Measurements from ENCODE around the gene SLC17A9. TPM values are rescaled to one million over a fixed set of nuclear protein-coding genes. Genes with fewer than 3 reads are reported as not detected.
A peak's percentile ranks its signal among the peaks of the same experiment; 100 is the strongest.

The SLC17A9 gene
- total and polyA plus RNA-seq, 2 donors (not counting 1 experiment from before 2014, with no cell fraction given): 33.0 to 141 TPM

DNA sequence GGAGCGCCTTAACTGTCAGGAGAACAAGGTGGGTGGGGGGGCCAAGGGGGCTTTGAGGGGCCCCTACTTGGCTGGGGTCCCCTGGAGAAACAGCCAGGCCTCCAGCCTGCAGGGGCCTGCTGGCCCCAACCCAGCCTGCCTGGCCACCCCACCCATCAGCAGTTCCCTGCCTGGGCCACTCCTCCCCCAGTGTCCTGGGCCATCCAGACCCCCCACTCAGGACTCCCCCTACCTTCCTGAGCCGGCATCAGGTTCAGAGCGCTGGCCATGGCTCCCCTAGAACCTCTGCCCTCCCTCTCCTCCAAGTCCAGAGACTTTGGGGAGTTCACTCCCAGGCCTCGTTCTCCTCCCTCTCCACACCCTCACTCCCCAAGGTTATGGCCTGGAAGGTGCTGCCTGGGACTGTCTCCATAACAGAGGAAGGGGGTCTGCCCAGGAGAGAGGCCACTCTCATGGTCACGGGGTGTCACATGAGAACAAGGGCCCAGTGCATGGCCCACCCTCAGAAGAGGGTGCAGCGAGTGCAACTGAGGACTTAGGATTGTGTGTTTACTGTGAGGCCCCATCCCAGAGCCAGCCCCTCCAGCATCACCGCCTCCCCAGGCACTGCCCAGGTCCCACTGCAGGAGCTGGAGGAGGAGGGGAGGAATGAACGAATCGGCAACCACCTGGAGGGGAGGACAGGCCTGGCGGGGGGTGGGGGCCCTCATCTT, 6.0 kb downstream of the SLC17A9 start:
- Histone ChIP-seq H3K36me3 (replicated peaks in 1 of 2; ENCODE audit: control extremely low read depth in 1 of 2, control insufficient read depth in 1 of 2, extremely low read depth in 1 of 2, insufficient read depth in 2 of 2, low read length in 1 of 2) (peaks cover 0 to 41% of the 10 kb centered on the region in 2 experiments), H3K4me3 (ENCODE audit: control extremely low read depth in 1 of 5, extremely low read depth in 1 of 5, insufficient read depth in 1 of 5, low read depth in 2 of 5, low read length in 4 of 5) (no peak overlapping the region), H2AFZ (ENCODE audit: insufficient read depth, low read depth, low read length, poor library complexity, severe bottlenecking) (no peak overlapping the region), H3K9ac (ENCODE audit: low read length) (no peak overlapping the region), H4K20me1 (ENCODE audit: control insufficient read depth, insufficient read depth, low read length, poor library complexity, severe bottlenecking) (peaks cover 49% of the 10 kb centered on the region), H3K9me3 (ENCODE audit: control extremely low read depth in 1 of 3, control insufficient read depth in 2 of 3, insufficient read depth in 1 of 3, low read length in 2 of 3) (no peaks in the 10 kb centered on the region), H3K79me2 (ENCODE audit: control insufficient read depth, insufficient read depth, low read length) (peaks cover 68% of the 10 kb centered on the region), H3K4me2 (replicated peaks; ENCODE audit: low read depth, low read length, poor library complexity, severe bottlenecking) (peak overlapping the region; percentile 57), H3K27me3 (replicated peaks in 1 of 4; ENCODE audit: control extremely low read depth in 1 of 4, control insufficient read depth in 3 of 4, insufficient read depth in 4 of 4, low read length in 3 of 4) (no peaks in the 10 kb centered on the region), H3K27ac (ENCODE audit: low read length in 2 of 2) (no peak overlapping the region), H3K4me1 (ENCODE audit: control insufficient read depth in 2 of 2, insufficient read depth in 2 of 2, low read length in 2 of 2) (peaks cover 24 to 37% of the 10 kb centered on the region in 2 donors)
- ChIA-PET POLR2A (no interaction called here), CTCF (interaction anchor here (0.8 to 1.0 kb wide), 2 partner anchors 51 to 58 kb away, joined by 4 read pairs; no protein-coding TSS in a partner anchor)
- DNase-seq (no peak), ATAC-seq (ENCODE audit: low read depth) (no peak)
- no peak for TF ChIP-seq EZH2 (IDR thresholded peaks at IDR 0.05; ENCODE audit: borderline replicate concordance, insufficient read depth, low read depth, low read length, poor library complexity, severe bottlenecking)
- TF ChIP-seq, protein P1, sequence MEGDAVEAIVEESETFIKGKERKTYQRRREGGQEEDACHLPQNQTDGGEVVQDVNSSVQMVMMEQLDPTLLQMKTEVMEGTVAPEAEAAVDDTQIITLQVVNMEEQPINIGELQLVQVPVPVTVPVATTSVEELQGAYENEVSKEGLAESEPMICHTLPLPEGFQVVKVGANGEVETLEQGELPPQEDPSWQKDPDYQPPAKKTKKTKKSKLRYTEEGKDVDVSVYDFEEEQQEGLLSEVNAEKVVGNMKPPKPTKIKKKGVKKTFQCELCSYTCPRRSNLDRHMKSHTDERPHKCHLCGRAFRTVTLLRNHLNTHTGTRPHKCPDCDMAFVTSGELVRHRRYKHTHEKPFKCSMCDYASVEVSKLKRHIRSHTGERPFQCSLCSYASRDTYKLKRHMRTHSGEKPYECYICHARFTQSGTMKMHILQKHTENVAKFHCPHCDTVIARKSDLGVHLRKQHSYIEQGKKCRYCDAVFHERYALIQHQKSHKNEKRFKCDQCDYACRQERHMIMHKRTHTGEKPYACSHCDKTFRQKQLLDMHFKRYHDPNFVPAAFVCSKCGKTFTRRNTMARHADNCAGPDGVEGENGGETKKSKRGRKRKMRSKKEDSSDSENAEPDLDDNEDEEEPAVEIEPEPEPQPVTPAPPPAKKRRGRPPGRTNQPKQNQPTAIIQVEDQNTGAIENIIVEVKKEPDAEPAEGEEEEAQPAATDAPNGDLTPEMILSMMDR (IDR thresholded peaks at IDR 0.05): no peak
- Mint-ChIP-seq H3K9me3 (ENCODE audit: insufficient read depth) (no peaks in the 10 kb centered on the region), H3K4me3 (no peak overlapping the region), H3K4me1 (peaks cover 38% of the 10 kb centered on the region), H3K27me3 (no peaks in the 10 kb centered on the region), H3K27ac (no peak overlapping the region)
- 75% methylated on average over 9 of the region's 10 CpGs for WGBS (ENCODE audit: insufficient coverage)
- intact Hi-C loops (cut with micrococcal nuclease): loop anchor here (10.0 kb wide), 3 partner anchors 46 to 936 kb away; partner anchors contain the start of genes BHLHE23, DNAJC5 and MRGBP

Measured in B cell (primary cell).